GM23338 (cell line): Measurements from ENCODE around the gene USP38. TPM values are rescaled to one million over a fixed set of nuclear protein-coding genes. Genes with fewer than 3 reads are reported as not detected.

Experiments used
- ATAC-seq: fragments of 200-7000 bp; cut with Tn5 transposase; 3 replicates; pipeline ENCODE4 v1.9.1; 2020
- DNase-seq: peaks from one replicate; pipeline ENCODE4 v3.0.0-alpha.2; 2015; ENCODE audit warnings: low spot score
- H2AFZ ChIP-seq: fragments of 200-600 bp; sonication (generic); 2 replicates; pipeline ENCODE4 v1.8.0; 2016; ENCODE audit warnings: antibody characterized with exemption, mild to moderate bottlenecking, moderate library complexity
- H3F3A ChIP-seq: fragments of 200-600 bp; sonication (generic); replicated peaks from 2 replicates; pipeline ENCODE4 v1.8.0; 2017; ENCODE audit warnings: antibody characterized with exemption, mixed run types, low read depth
- H3K27ac ChIP-seq: fragments of 200-600 bp; sonication (generic); 2 replicates; pipeline ENCODE4 v1.6.1; 2016; ENCODE audit warnings: low read depth
- H3K27me3 ChIP-seq: fragments of 200-600 bp; sonication (generic); 2 replicates; pipeline ENCODE4 v1.8.0; 2016; ENCODE audit warnings: mild to moderate bottlenecking, mixed run types, moderate library complexity; ENCODE audit not compliant: insufficient read depth
- H3K36me3 ChIP-seq: fragments of 200-600 bp; sonication (generic); 2 replicates; pipeline ENCODE4 v1.8.0; 2016; ENCODE audit warnings: mild to moderate bottlenecking; ENCODE audit not compliant: insufficient read depth
- H3K4me1 ChIP-seq: fragments of 200-600 bp; sonication (generic); 2 replicates; pipeline ENCODE4 v1.8.0; 2016; ENCODE audit warnings: mild to moderate bottlenecking, moderate library complexity; ENCODE audit not compliant: insufficient read depth
- H3K4me2 ChIP-seq: fragments of 200-600 bp; sonication (generic); 2 replicates; pipeline ENCODE4 v1.7.1; 2017; ENCODE audit warnings: mixed run types
- H3K4me3 ChIP-seq: fragments of 200-600 bp; sonication (generic); 2 replicates; pipeline ENCODE4 v1.6.1; 2016; ENCODE audit warnings: mixed run types
- H3K79me2 ChIP-seq: fragments of 200-600 bp; sonication (generic); replicated peaks from 2 replicates; pipeline ENCODE4 v1.8.0; 2017; ENCODE audit warnings: mild to moderate bottlenecking; ENCODE audit not compliant: insufficient read depth
- H3K9me2 ChIP-seq: fragments of 200-600 bp; sonication (generic); 2 replicates; pipeline ENCODE4 v1.8.0; 2017; ENCODE audit not compliant: insufficient read depth
- H4K20me1 ChIP-seq: fragments of 200-600 bp; sonication (generic); replicated peaks from 2 replicates; pipeline ENCODE4 v1.8.0; 2017; ENCODE audit warnings: mild to moderate bottlenecking; ENCODE audit not compliant: insufficient read depth
- H3K27ac Mint-ChIP-seq: 2 replicates; pipeline ENCODE4 v1.8.0; 2020; ENCODE audit warnings: inconsistent platforms, mild to moderate bottlenecking, moderate library complexity, mixed read lengths
- H3K27me3 Mint-ChIP-seq: 3 replicates; pipeline ENCODE4 v1.8.0; 2022; ENCODE audit warnings: low read depth, mild to moderate bottlenecking, moderate library complexity, mixed read lengths, inconsistent platforms; ENCODE audit not compliant: insufficient read depth, poor library complexity
- H3K36me3 Mint-ChIP-seq: 3 replicates; pipeline ENCODE4 v1.8.0; 2021; ENCODE audit warnings: low read depth, mild to moderate bottlenecking, inconsistent platforms, moderate library complexity, mixed read lengths
- H3K4me1 Mint-ChIP-seq: 3 replicates; pipeline ENCODE4 v1.8.0; 2020; ENCODE audit warnings: mild to moderate bottlenecking, inconsistent platforms, mixed read lengths
- H3K4me3 Mint-ChIP-seq: 3 replicates; pipeline ENCODE4 v1.8.0; 2021; ENCODE audit warnings: moderate library complexity, mild to moderate bottlenecking, inconsistent platforms, mixed read lengths
- H3K9me3 Mint-ChIP-seq: 3 replicates; pipeline ENCODE4 v1.8.0; 2020; ENCODE audit warnings: moderate library complexity, mild to moderate bottlenecking, inconsistent platforms, mixed read lengths
- CREB1 ChIP-seq: fragments of 250-450 bp; sonication (Bioruptor Pico); IDR thresholded peaks from 2 replicates; pipeline ENCODE4 v1.5.0; 2020; ENCODE audit warnings: low read depth, mild to moderate bottlenecking, moderate library complexity
- ETS1 ChIP-seq: IDR thresholded peaks from 2 replicates; pipeline ENCODE4 v1.6.1; 2016; ENCODE audit warnings: antibody characterized with exemption
- EZH2 ChIP-seq: fragments of 200-600 bp; sonication (generic); IDR thresholded peaks from one replicate; pipeline ENCODE4 v1.8.0; 2017; ENCODE audit warnings: antibody characterized with exemption, mild to moderate bottlenecking, low read depth; ENCODE audit not compliant: unreplicated experiment
- JUNB ChIP-seq: IDR thresholded peaks from one replicate; pipeline ENCODE4 v1.6.1; 2016; ENCODE audit warnings: antibody characterized with exemption; ENCODE audit not compliant: unreplicated experiment
- POLR2AphosphoS5 ChIP-seq: IDR thresholded peaks from 2 replicates; pipeline ENCODE4 v1.6.1; 2016; ENCODE audit warnings: antibody characterized with exemption, low read depth
- STAT1 ChIP-seq: IDR thresholded peaks from one replicate; pipeline ENCODE4 v1.6.1; 2016; ENCODE audit warnings: antibody characterized with exemption; ENCODE audit not compliant: unreplicated experiment
- ZNF114 ChIP-seq: fragments of 250-450 bp; sonication (Bioruptor Pico); IDR thresholded peaks from 2 replicates; pipeline ENCODE4 v1.5.0; 2020; ENCODE audit warnings: mild to moderate bottlenecking, moderate library complexity
- polyA plus RNA-seq: library from polyadenylated mRNA; unstranded; fragments of >200 nt; fragmentation: Nextera tagmentation; extraction: Ambion mirVana; gene quantifications from 2 replicates; pipeline ENCODE4 v1.2.1, GENCODE V29; 2016
- total RNA-seq: library from RNA; depleted of rRNA; stranded (reverse); fragments of >200 nt; shearing (Covaris generic); gene quantifications from 2 replicates; pipeline ENCODE4 v1.2.3, GENCODE V29; 2014
- TF ChIP-seq, protein P1 (sequence below): fragments of 250-450 bp; sonication (Bioruptor Pico); IDR thresholded peaks from 2 replicates; pipeline ENCODE4 v1.5.0; 2020; ENCODE audit warnings: mild to moderate bottlenecking, moderate library complexity
- TF ChIP-seq, protein P2 (sequence below): IDR thresholded peaks from one replicate; pipeline ENCODE4 v1.6.1; 2018; ENCODE audit warnings: antibody characterized with exemption; ENCODE audit not compliant: unreplicated experiment

Gene USP38
- total and polyA plus RNA-seq, 2 experiments from 2014 or later = 3.7 to 16.5 TPM

GRCh38 chr4:143257356-143257755 lies 72.6 kb downstream of the USP38 start:
- Histone ChIP-seq H3K27ac (no peak overlapping the region), H3F3A (no peaks in the 10 kb centered on the region), H3K9me2 (peaks cover 4% of the 10 kb centered on the region; the same call in 1 of the 2 replicates), H3K4me1 (peaks cover 4% of the 10 kb centered on the region; the same call in 1 of the 2 replicates), H4K20me1 (no peaks in the 10 kb centered on the region), H3K4me3 (no peak overlapping the region), H3K4me2 (no peak overlapping the region), H2AFZ (no peak overlapping the region), H3K27me3 (no peaks in the 10 kb centered on the region), H3K36me3 (no peaks in the 10 kb centered on the region), H3K79me2 (no peaks in the 10 kb centered on the region)
- Mint-ChIP-seq H3K4me3 (no peak overlapping the region), H3K27me3 (peaks cover 2% of the 10 kb centered on the region), H3K27ac (no peak overlapping the region), H3K9me3 (no peaks in the 10 kb centered on the region), H3K36me3 (no peaks in the 10 kb centered on the region; the same call in 2 of the 3 replicates), H3K4me1 (peaks cover 20% of the 10 kb centered on the region)
- DNase-seq = no peak
- ATAC-seq = no peak
- TF ChIP-seq JUNB (no peak), STAT1 (no peak), CREB1 (CRISPR knock-in tag) (no peak)

DNA sequence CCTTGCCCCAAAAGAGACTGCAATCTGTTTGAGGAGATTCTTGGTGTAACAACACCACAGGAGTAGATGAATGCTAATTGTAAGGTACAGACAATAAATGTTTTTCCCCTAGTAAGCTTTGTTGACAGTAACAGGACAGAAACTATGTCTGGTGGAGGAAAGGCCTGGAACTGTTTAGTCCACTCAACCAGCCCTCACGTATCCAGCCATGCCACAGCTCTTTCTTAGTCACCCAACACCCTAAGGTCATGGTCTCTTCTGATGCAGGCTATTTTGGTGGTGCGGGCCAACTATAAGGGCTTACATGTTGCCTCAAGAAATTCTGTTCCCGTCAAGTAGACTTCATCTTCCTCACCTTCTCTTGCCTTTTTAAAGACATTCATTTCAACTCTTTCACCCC lies 76.0 kb downstream of the USP38 start:
- no peaks in the 10 kb centered on the region; the same call in 2 of the 3 replicates for H3K36me3 Mint-ChIP-seq
- no peak for TF ChIP-seq ZNF114 (CRISPR knock-in tag)
- no peak for TF ChIP-seq EZH2
- no peak for TF ChIP-seq ETS1
- TF ChIP-seq, protein P1, sequence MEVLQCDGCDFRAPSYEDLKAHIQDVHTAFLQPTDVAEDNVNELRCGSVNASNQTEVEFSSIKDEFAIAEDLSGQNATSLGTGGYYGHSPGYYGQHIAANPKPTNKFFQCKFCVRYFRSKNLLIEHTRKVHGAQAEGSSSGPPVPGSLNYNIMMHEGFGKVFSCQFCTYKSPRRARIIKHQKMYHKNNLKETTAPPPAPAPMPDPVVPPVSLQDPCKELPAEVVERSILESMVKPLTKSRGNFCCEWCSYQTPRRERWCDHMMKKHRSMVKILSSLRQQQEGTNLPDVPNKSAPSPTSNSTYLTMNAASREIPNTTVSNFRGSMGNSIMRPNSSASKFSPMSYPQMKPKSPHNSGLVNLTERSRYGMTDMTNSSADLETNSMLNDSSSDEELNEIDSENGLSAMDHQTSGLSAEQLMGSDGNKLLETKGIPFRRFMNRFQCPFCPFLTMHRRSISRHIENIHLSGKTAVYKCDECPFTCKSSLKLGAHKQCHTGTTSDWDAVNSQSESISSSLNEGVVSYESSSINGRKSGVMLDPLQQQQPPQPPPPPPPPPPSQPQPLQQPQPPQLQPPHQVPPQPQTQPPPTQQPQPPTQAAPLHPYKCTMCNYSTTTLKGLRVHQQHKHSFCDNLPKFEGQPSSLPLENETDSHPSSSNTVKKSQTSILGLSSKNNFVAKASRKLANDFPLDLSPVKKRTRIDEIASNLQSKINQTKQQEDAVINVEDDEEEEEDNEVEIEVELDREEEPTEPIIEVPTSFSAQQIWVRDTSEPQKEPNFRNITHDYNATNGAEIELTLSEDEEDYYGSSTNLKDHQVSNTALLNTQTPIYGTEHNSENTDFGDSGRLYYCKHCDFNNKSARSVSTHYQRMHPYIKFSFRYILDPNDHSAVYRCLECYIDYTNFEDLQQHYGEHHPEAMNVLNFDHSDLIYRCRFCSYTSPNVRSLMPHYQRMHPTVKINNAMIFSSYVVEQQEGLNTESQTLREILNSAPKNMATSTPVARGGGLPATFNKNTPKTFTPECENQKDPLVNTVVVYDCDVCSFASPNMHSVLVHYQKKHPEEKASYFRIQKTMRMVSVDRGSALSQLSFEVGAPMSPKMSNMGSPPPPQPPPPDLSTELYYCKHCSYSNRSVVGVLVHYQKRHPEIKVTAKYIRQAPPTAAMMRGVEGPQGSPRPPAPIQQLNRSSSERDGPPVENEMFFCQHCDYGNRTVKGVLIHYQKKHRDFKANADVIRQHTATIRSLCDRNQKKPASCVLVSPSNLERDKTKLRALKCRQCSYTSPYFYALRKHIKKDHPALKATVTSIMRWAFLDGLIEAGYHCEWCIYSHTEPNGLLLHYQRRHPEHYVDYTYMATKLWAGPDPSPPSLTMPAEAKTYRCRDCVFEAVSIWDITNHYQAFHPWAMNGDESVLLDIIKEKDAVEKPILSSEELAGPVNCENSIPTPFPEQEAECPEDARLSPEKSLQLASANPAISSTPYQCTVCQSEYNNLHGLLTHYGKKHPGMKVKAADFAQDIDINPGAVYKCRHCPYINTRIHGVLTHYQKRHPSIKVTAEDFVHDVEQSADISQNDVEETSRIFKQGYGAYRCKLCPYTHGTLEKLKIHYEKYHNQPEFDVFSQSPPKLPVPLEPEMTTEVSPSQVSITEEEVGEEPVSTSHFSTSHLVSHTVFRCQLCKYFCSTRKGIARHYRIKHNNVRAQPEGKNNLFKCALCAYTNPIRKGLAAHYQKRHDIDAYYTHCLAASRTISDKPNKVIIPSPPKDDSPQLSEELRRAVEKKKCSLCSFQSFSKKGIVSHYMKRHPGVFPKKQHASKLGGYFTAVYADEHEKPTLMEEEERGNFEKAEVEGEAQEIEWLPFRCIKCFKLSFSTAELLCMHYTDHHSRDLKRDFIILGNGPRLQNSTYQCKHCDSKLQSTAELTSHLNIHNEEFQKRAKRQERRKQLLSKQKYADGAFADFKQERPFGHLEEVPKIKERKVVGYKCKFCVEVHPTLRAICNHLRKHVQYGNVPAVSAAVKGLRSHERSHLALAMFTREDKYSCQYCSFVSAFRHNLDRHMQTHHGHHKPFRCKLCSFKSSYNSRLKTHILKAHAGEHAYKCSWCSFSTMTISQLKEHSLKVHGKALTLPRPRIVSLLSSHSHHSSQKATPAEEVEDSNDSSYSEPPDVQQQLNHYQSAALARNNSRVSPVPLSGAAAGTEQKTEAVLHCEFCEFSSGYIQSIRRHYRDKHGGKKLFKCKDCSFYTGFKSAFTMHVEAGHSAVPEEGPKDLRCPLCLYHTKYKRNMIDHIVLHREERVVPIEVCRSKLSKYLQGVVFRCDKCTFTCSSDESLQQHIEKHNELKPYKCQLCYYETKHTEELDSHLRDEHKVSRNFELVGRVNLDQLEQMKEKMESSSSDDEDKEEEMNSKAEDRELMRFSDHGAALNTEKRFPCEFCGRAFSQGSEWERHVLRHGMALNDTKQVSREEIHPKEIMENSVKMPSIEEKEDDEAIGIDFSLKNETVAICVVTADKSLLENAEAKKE (CRISPR knock-in tag) = no peak
- TF ChIP-seq JUNB = no peak
- TF ChIP-seq POLR2AphosphoS5 = no peak
- TF ChIP-seq, protein P2, sequence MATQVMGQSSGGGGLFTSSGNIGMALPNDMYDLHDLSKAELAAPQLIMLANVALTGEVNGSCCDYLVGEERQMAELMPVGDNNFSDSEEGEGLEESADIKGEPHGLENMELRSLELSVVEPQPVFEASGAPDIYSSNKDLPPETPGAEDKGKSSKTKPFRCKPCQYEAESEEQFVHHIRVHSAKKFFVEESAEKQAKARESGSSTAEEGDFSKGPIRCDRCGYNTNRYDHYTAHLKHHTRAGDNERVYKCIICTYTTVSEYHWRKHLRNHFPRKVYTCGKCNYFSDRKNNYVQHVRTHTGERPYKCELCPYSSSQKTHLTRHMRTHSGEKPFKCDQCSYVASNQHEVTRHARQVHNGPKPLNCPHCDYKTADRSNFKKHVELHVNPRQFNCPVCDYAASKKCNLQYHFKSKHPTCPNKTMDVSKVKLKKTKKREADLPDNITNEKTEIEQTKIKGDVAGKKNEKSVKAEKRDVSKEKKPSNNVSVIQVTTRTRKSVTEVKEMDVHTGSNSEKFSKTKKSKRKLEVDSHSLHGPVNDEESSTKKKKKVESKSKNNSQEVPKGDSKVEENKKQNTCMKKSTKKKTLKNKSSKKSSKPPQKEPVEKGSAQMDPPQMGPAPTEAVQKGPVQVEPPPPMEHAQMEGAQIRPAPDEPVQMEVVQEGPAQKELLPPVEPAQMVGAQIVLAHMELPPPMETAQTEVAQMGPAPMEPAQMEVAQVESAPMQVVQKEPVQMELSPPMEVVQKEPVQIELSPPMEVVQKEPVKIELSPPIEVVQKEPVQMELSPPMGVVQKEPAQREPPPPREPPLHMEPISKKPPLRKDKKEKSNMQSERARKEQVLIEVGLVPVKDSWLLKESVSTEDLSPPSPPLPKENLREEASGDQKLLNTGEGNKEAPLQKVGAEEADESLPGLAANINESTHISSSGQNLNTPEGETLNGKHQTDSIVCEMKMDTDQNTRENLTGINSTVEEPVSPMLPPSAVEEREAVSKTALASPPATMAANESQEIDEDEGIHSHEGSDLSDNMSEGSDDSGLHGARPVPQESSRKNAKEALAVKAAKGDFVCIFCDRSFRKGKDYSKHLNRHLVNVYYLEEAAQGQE = no peak
- TF ChIP-seq STAT1 = no peak

More for the DNA sequence above, 76.0 kb downstream of the USP38 start:
- H3K4me1 Mint-ChIP-seq = peaks cover 29% of the 10 kb centered on the region
- H3K27ac ChIP-seq = no peak overlapping the region
- H3K27me3 ChIP-seq = no peaks in the 10 kb centered on the region
- H3K9me2 ChIP-seq = peaks cover 11% of the 10 kb centered on the region
- no peaks in the 10 kb centered on the region for H3K79me2 ChIP-seq
- 0 out of 2 replicates have a peak overlapping the region, but pooled peaks have one; percentile 7 for H2AFZ ChIP-seq
- H3K4me2 ChIP-seq = no peak overlapping the region
- no peaks in the 10 kb centered on the region for H4K20me1 ChIP-seq
- peaks cover 2% of the 10 kb centered on the region for H3K27me3 Mint-ChIP-seq
- H3K4me3 ChIP-seq = no peak overlapping the region
- DNase-seq = no peak
- H3F3A ChIP-seq = no peaks in the 10 kb centered on the region
- H3K9me3 Mint-ChIP-seq = 0 out of 3 replicates have a peak, but pooled peaks cover 3% of the 10 kb centered on the region
- H3K4me3 Mint-ChIP-seq = no peak overlapping the region
- peaks cover 16% of the 10 kb centered on the region for H3K4me1 ChIP-seq
- H3K27ac Mint-ChIP-seq = no peak overlapping the region
- ATAC-seq = no peak
- H3K36me3 ChIP-seq = no peaks in the 10 kb centered on the region
